H9 (cell line): ENCODE data around the gene TIMM10. TPM values are rescaled to one million over a fixed set of nuclear protein-coding genes. Genes with fewer than 3 reads are reported as not detected.

Experiments
- DNase-seq: peaks from one replicate; pipeline ENCODE4 v3.0.0-alpha.2; 2017
- H2AFZ ChIP-seq: one replicate; pipeline ENCODE4 v1.6.1; 2013; ENCODE audit warnings: mild to moderate bottlenecking, low read length, control low read depth, moderate library complexity
- H2AK5ac ChIP-seq: 2 replicates; pipeline ENCODE4 v1.6.1; 2013; ENCODE audit warnings: low read length, control low read depth, mixed read lengths; ENCODE audit not compliant: insufficient read length
- H2BK120ac ChIP-seq: one replicate; pipeline ENCODE4 v1.6.1; 2013; ENCODE audit warnings: low read depth, mild to moderate bottlenecking, low read length, control low read depth, inconsistent platforms; ENCODE audit not compliant: poor library complexity, severe bottlenecking
- H2BK12ac ChIP-seq: 2 replicates; pipeline ENCODE4 v1.6.1; 2013; ENCODE audit warnings: low read length, control low read depth, mixed read lengths, low read depth; ENCODE audit not compliant: insufficient read length
- H2BK15ac ChIP-seq: 2 replicates; pipeline ENCODE4 v1.6.1; 2013; ENCODE audit warnings: low read depth, low read length, control low read depth
- H2BK20ac ChIP-seq: one replicate; pipeline ENCODE4 v1.6.1; 2013; ENCODE audit warnings: low read depth, mild to moderate bottlenecking, low read length, control low read depth, inconsistent platforms; ENCODE audit not compliant: poor library complexity, severe bottlenecking
- H2BK5ac ChIP-seq: 2 replicates; pipeline ENCODE4 v1.6.1; 2013; ENCODE audit warnings: low read length, control low read depth, mixed read lengths; ENCODE audit not compliant: insufficient read length
- H3K14ac ChIP-seq: 2 replicates; pipeline ENCODE4 v1.6.1; 2013; ENCODE audit warnings: low read length, control low read depth; ENCODE audit not compliant: insufficient read depth
- H3K18ac ChIP-seq: 2 replicates; pipeline ENCODE4 v1.6.1; 2013; ENCODE audit warnings: low read depth, mild to moderate bottlenecking, mixed read lengths, low read length, control low read depth; ENCODE audit not compliant: insufficient read length
- H3K23ac ChIP-seq: 2 replicates; pipeline ENCODE4 v1.6.1; 2013; ENCODE audit warnings: low read length, control low read depth, mixed read lengths, low read depth; ENCODE audit not compliant: insufficient read length
- H3K23me2 ChIP-seq: 2 replicates; pipeline ENCODE4 v1.6.1; 2013; ENCODE audit warnings: low read depth, mild to moderate bottlenecking, mixed read lengths, low read length, control low read depth; ENCODE audit not compliant: insufficient read length, poor library complexity, severe bottlenecking
- H3K27ac ChIP-seq: 2 replicates; pipeline ENCODE4 v1.5.1; 2013; ENCODE audit warnings: low read length, control low read depth, mixed read lengths, low read depth; ENCODE audit not compliant: insufficient read length
- H3K27me3 ChIP-seq: 2 replicates; pipeline ENCODE4 v1.6.1; 2013; ENCODE audit warnings: low read length, control low read depth, inconsistent platforms; ENCODE audit not compliant: insufficient read depth
- H3K4ac ChIP-seq: 2 replicates; pipeline ENCODE4 v1.6.1; 2013; ENCODE audit warnings: low read depth, mild to moderate bottlenecking, control low read depth, inconsistent platforms, low read length, moderate library complexity
- H3K4me1 ChIP-seq: 2 replicates; pipeline ENCODE4 v1.6.1; 2013; ENCODE audit warnings: low read length, control low read depth, inconsistent platforms; ENCODE audit not compliant: insufficient read depth
- H3K4me2 ChIP-seq: 2 replicates; pipeline ENCODE4 v1.6.1; 2013; ENCODE audit warnings: low read length, control low read depth, mixed read lengths; ENCODE audit not compliant: insufficient read length, insufficient read depth
- H3K56ac ChIP-seq: 2 replicates; pipeline ENCODE4 v1.6.1; 2013; ENCODE audit warnings: low read depth, mild to moderate bottlenecking, mixed read lengths, low read length, control low read depth; ENCODE audit not compliant: insufficient read length
- H3K79me1 ChIP-seq: 2 replicates; pipeline ENCODE4 v1.6.1; 2013; ENCODE audit warnings: low read depth, mild to moderate bottlenecking, moderate library complexity, low read length, control low read depth, inconsistent platforms; ENCODE audit not compliant: insufficient read depth, poor library complexity, severe bottlenecking
- H3K79me2 ChIP-seq: 2 replicates; pipeline ENCODE4 v1.6.1; 2013; ENCODE audit warnings: low read length, control low read depth, inconsistent platforms; ENCODE audit not compliant: insufficient read depth
- H3K9ac ChIP-seq: 2 replicates; pipeline ENCODE4 v1.6.1; 2013; ENCODE audit warnings: low read length, control low read depth, mixed read lengths; ENCODE audit not compliant: insufficient read length; ENCODE audit errors: extremely low read depth
- H3K9me3 ChIP-seq: one replicate; pipeline ENCODE4 v1.6.1; 2013; ENCODE audit warnings: low read depth, low read length, inconsistent platforms; ENCODE audit not compliant: control insufficient read depth
- H3T11ph ChIP-seq: one replicate; pipeline ENCODE4 v1.6.1; 2013; ENCODE audit warnings: mild to moderate bottlenecking, low read length, control low read depth, inconsistent platforms
- H4K20me1 ChIP-seq: one replicate; pipeline ENCODE4 v1.6.1; 2013; ENCODE audit not compliant: control insufficient read depth, insufficient read length, insufficient read depth
- H4K5ac ChIP-seq: 2 replicates; pipeline ENCODE4 v1.6.1; 2013; ENCODE audit warnings: low read depth, mild to moderate bottlenecking, mixed read lengths, low read length, control low read depth; ENCODE audit not compliant: insufficient read length
- H4K8ac ChIP-seq: replicated peaks from 2 replicates; pipeline ENCODE4 v1.6.1; 2013; ENCODE audit warnings: low read length, control low read depth, mixed read lengths, low read depth; ENCODE audit not compliant: insufficient read length
- H4K91ac ChIP-seq: 2 replicates; pipeline ENCODE4 v1.6.1; 2013; ENCODE audit warnings: low read depth, mild to moderate bottlenecking, moderate library complexity, mixed read lengths, low read length, control low read depth; ENCODE audit not compliant: insufficient read length
- H3K27ac Mint-ChIP-seq, 3 experiments: 2 replicates in 2 of 3; 3 replicates in 1 of 3; pipeline ENCODE4 v1.8.0; 2020 to 2021; ENCODE audit warnings: mixed read lengths in 3 of 3, mild to moderate bottlenecking in 1 of 3, moderate library complexity in 1 of 3
- H3K27me3 Mint-ChIP-seq: 2 replicates; pipeline ENCODE4 v1.8.0; 2021; ENCODE audit warnings: low read depth, mild to moderate bottlenecking, moderate library complexity, mixed read lengths
- H3K36me3 Mint-ChIP-seq, 3 experiments: 2 replicates in 2 of 3; 3 replicates in 1 of 3; pipeline ENCODE4 v1.8.0; 2020 to 2021; ENCODE audit warnings: low read depth in 3 of 3, mixed read lengths in 3 of 3; ENCODE audit not compliant: insufficient read depth in 1 of 3
- H3K4me1 Mint-ChIP-seq, 2 experiments: 2 replicates each; pipeline ENCODE4 v1.8.0; 2020; ENCODE audit warnings: mixed read lengths in 2 of 2
- H3K4me3 Mint-ChIP-seq, 2 experiments: 2 replicates in 1 of 2; 3 replicates in 1 of 2; pipeline ENCODE4 v1.8.0; 2020 to 2021; ENCODE audit warnings: mild to moderate bottlenecking in 2 of 2, mixed read lengths in 2 of 2, moderate library complexity in 1 of 2
- H3K9me3 Mint-ChIP-seq, 2 experiments: 2 replicates in 1 of 2; 3 replicates in 1 of 2; pipeline ENCODE4 v1.8.0; 2020; ENCODE audit warnings: mild to moderate bottlenecking in 2 of 2, mixed read lengths in 2 of 2, moderate library complexity in 1 of 2
- CTCF ChIP-seq: fragments of 200-600 bp; sonication (generic); conservative IDR thresholded peaks from 3 replicates; pipeline ENCODE4 v1.8.0; 2021; ENCODE audit warnings: antibody characterized with exemption, mild to moderate bottlenecking
- WGBS: extraction: QIAGEN DNeasy Blood & Tissue Kit; methylation state at CpG from one replicate; pipeline ENCODE4 v1.1.7; 2013; ENCODE audit warnings: missing lambda C conversion rate, low lambda C conversion rate, mixed read lengths; ENCODE audit not compliant: insufficient read length; ENCODE audit errors: extremely low coverage; 5-methylcytosine and 5-hydroxymethylcytosine counted together
- total RNA-seq: library from RNA; stranded (reverse); gene quantifications from 2 replicates; pipeline ENCODE4 v1.2.1, GENCODE V29; 2021

The TIMM10 gene
- total RNA-seq, 1 experiment from 2014 or later: 130 TPM

GRCh38 chr11:57500926-57501325 lies 29.6 kb downstream of the TIMM10 start:
- H2BK5ac ChIP-seq: no peak overlapping the region
- no peak overlapping the region for H3K27ac ChIP-seq
- peaks cover 28 to 54% of the 10 kb centered on the region in 2 experiments for H3K4me1 Mint-ChIP-seq
- no peak overlapping the region; a peak in 1 of 7 replicates for H3K27ac Mint-ChIP-seq
- no peak overlapping the region for H2AK5ac ChIP-seq
- no peak overlapping the region for H4K91ac ChIP-seq
- no peak overlapping the region for H3K9ac ChIP-seq
- WGBS: no CpG with 5 or more reads among the region's 15 CpGs
- H3K14ac ChIP-seq: no peak overlapping the region
- DNase-seq: no peak
- H3K56ac ChIP-seq: no peak overlapping the region
- H2BK120ac ChIP-seq: no peak overlapping the region
- no peak overlapping the region for H3K4ac ChIP-seq
- no peaks in the 10 kb centered on the region for H3K79me2 ChIP-seq
- no peak overlapping the region for H3K4me3 Mint-ChIP-seq
- no peak overlapping the region for H2BK20ac ChIP-seq
- no peaks in the 10 kb centered on the region for H3K27me3 ChIP-seq
- H4K8ac ChIP-seq: no peak overlapping the region
- no peaks in the 10 kb centered on the region for H3K9me3 ChIP-seq
- H3K79me1 ChIP-seq: no peaks in the 10 kb centered on the region
- H3K4me2 ChIP-seq: no peak overlapping the region
- no peak overlapping the region for H3K18ac ChIP-seq
- H3K27me3 Mint-ChIP-seq: no peaks in the 10 kb centered on the region; the same call in 1 of the 2 replicates
- peaks cover 5% of the 10 kb centered on the region; the same call in 1 of the 2 replicates for H3K4me1 ChIP-seq
- no peaks in the 10 kb centered on the region for H3K9me3 Mint-ChIP-seq
- TF ChIP-seq CTCF: no peak
- no peak overlapping the region for H2BK15ac ChIP-seq
- H4K5ac ChIP-seq: no peak overlapping the region
- H2AFZ ChIP-seq: no peak overlapping the region
- H2BK12ac ChIP-seq: no peak overlapping the region
- H3K36me3 Mint-ChIP-seq: peaks cover 14 to 28% (median 16%) of the 10 kb centered on the region in 3 experiments; a peak in 6 of 7 replicates
- H4K20me1 ChIP-seq: no peaks in the 10 kb centered on the region
- no peak overlapping the region for H3K23ac ChIP-seq
- no peaks in the 10 kb centered on the region for H3K23me2 ChIP-seq
- no peak overlapping the region for H3T11ph ChIP-seq
